HepG2 (cell line): ENCODE results near the gene PPP2R5B.

Experiments used
- BHLHE40 ChIP-seq: IDR thresholded peaks from 2 replicates; pipeline ENCODE4 v1.6.1; 2011; ENCODE audit warnings: low read length, improper control_type of control experiment
- HMGA1 ChIP-seq: sonication (generic); formaldehyde crosslinking; conservative IDR thresholded peaks from 2 replicates; pipeline ENCODE4 v1.4.0; 2020; ENCODE audit warnings: missing genetic modification reagents
- HNRNPUL1 ChIP-seq: fragments of 200-400 bp; formaldehyde crosslinking; IDR thresholded peaks from 2 replicates; pipeline ENCODE4 v1.6.1; 2017; ENCODE audit warnings: low read depth, mild to moderate bottlenecking, low read length, moderate library complexity
- POLR2A ChIP-seq, 2 experiments: IDR thresholded peaks; 2 replicates each; pipeline ENCODE4 v1.6.1; 2011; ENCODE audit warnings: low read depth in 2 of 2, low read length in 2 of 2, mild to moderate bottlenecking in 1 of 2, moderate library complexity in 1 of 2; ENCODE audit not compliant: insufficient read depth in 1 of 2
- SMARCC2 ChIP-seq: fragments of 450-650 bp; IDR thresholded peaks from 2 replicates; pipeline ENCODE4 v1.6.1; 2017; ENCODE audit warnings: antibody characterized with exemption, mild to moderate bottlenecking
- ZNF121 ChIP-seq: sonication (generic); formaldehyde crosslinking; IDR thresholded peaks from 2 replicates; pipeline ENCODE4 v1.5.0; 2020; ENCODE audit warnings: mild to moderate bottlenecking, missing genetic modification reagents
- ZNF549 ChIP-seq: sonication (generic); formaldehyde crosslinking; IDR thresholded peaks from 2 replicates; pipeline ENCODE4 v1.5.0; 2020; ENCODE audit warnings: missing genetic modification reagents

- TF ChIP-seq ZNF549 (no peak), HNRNPUL1 (no peak), SMARCC2 (no peak), HMGA1 (no peak), POLR2A (IDR thresholded peaks at IDR 0.05; ENCODE audit: insufficient read depth in 1 of 2, low read depth in 2 of 2, low read length in 2 of 2) (no peak), BHLHE40 (no peak), ZNF121 (CRISPR knock-in tag) (no peak)
Measured at GRCh38 chr11:64897381-64898075, 27.0 kb upstream of the PPP2R5B start.
